Uterus (tissue), 4 donors: Measurements from ENCODE around the gene KIAA1755. TPM values are rescaled to one million over a fixed set of nuclear protein-coding genes. Genes with fewer than 3 reads are reported as not detected.
A peak's percentile ranks its signal among the peaks of the same experiment; 100 is the strongest.

Experiments
- DNase-seq, 2 donors: peaks; one replicate each; pipeline ENCODE4 v3.0.0-alpha.2; 2019 to 2020
- H3K27ac ChIP-seq, 2 donors: fragments of 200-600 bp; sonication (generic); 1 replicate in 1 of 2; 2 replicates in 1 of 2; pipeline ENCODE4 v1.5.1; 2016 to 2018
- H3K27me3 ChIP-seq, 2 donors: fragments of 200-600 bp; sonication (generic); one replicate each; pipeline ENCODE4 v1.5.1; 2018 to 2019; ENCODE audit warnings: control low read depth in 1 of 2
- H3K36me3 ChIP-seq, 2 donors: fragments of 200-600 bp; sonication (generic); one replicate each; pipeline ENCODE4 v1.5.1; 2019; ENCODE audit warnings: control low read depth in 1 of 2
- H3K4me1 ChIP-seq, 2 donors: fragments of 200-600 bp; sonication (generic); one replicate each; pipeline ENCODE4 v1.5.1; 2018 to 2019; ENCODE audit warnings: control low read depth in 1 of 2
- H3K4me3 ChIP-seq, 2 donors: fragments of 200-600 bp; sonication (generic); 1 replicate in 1 of 2; 2 replicates in 1 of 2; pipeline ENCODE4 v1.5.1; 2018 to 2019; ENCODE audit warnings: mild to moderate bottlenecking in 1 of 2
- H3K9me3 ChIP-seq, 2 donors: fragments of 200-600 bp; sonication (generic); one replicate each; pipeline ENCODE4 v1.5.1; 2019; ENCODE audit warnings: control low read depth in 1 of 2
- POLR2A ChIP-seq, 2 donors: fragments of 450-650 bp; IDR thresholded peaks; one replicate each; pipeline ENCODE4 v1.6.1; 2016; ENCODE audit warnings: antibody characterized with exemption in 2 of 2, mild to moderate bottlenecking in 1 of 2, moderate library complexity in 1 of 2
- intact Hi-C: fragments of 100-400 bp; cut with DNase I; formaldehyde crosslinking; loops from one replicate; pipeline ENCODE4 v1.15.1; 2023; ENCODE audit warnings: low total_unique reads
- total RNA-seq, 4 donors: library from RNA; depleted of rRNA in 3 of 4; stranded (reverse); fragments of >200 nt in 3 of 4; gene quantifications; one replicate each; pipeline versions ENCODE4 v1.1.0 to v1.2.4, GENCODE V29; 2014 to 2023
- TF ChIP-seq, protein P1 (sequence below), 4 experiments: fragments of 200-600 bp in 2 of 4; fragments of 450-650 bp in 2 of 4; sonication (generic) in 2 of 4; IDR thresholded peaks; one replicate each; pipeline ENCODE4 v1.5.1; 2016 to 2019; ENCODE audit warnings: antibody characterized with exemption in 4 of 4, mild to moderate bottlenecking in 2 of 4, moderate library complexity in 1 of 4
- donor health status: DM: yes; HTN: yes; CAD: no.

The KIAA1755 gene
- total RNA-seq, 4 donors from 2014 or later, result 5.3 to 47.6 (median 15.7) TPM

DNA sequence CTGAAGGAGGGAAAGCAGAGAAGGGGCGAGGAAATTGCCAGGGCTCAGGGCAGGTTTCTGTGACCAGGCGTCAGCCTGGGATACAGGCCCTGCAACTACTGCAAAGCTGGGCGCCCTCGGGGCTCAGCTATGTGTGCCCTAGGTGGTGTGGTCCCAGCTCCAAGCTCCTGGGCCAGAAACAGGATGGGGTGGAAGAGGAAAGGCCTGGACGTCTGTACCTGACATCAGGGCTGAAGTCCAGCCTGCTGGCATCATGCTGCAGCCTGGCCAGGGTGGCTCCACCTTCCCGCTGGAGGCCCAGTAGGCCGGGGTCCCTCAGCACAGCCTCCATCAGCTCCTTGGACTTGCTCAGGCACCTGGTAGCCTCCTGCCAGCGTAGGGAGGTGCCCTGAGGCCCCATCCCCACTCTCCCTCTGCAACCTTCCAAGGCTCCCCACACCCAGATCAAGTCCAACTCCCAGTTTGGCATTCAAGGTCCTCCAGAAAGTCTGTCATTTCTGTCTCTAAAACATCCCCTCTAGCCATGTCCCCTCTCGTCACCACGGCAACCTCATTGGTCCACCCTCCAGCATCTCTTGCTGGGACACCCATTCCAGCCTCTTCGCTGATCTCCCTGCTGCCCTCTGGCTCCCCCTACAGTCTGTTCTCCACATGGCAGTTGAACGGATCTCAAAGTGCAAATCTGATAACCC is 38.2 kb downstream of the KIAA1755 start:
- H3K4me3 ChIP-seq, result no peak overlapping the region

DNA sequence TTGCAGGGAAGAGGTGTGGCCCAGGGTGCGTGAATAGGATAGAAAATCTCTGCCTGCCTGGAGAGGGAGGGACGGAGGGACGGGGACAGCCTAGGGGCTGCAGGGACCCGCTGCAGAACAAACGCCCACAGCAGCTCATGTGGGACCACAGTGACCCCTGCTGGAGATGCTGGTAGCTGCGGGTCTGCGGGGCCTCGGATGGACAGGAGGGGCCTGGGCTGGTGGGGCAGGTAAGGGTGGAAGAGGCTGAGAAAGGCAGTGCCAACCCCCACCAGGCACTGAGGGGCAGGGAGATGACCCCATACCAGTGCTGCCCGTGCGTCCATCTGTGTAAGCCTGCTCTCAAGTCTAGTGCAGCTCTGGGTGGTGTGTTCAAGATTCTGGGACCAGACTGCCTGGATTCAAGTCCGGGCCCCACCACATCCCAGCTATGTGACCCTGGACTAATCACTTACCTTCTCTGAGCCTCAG is 39.4 kb downstream of the KIAA1755 start:
- DNase-seq, result peak; percentile 63 to 73
- no peaks in the 10 kb centered on the region for H3K36me3 ChIP-seq
- no peak overlapping the region for H3K4me3 ChIP-seq
- no peaks in the 10 kb centered on the region for H3K9me3 ChIP-seq
- H3K27ac ChIP-seq, result no peak overlapping the region
- H3K4me1 ChIP-seq, result peaks cover 0 to 5% of the 10 kb centered on the region in 2 donors
- intact Hi-C loops, result no loop called here
- TF ChIP-seq POLR2A (IDR thresholded peaks at IDR 0.05), result no peak
- TF ChIP-seq, protein P1, sequence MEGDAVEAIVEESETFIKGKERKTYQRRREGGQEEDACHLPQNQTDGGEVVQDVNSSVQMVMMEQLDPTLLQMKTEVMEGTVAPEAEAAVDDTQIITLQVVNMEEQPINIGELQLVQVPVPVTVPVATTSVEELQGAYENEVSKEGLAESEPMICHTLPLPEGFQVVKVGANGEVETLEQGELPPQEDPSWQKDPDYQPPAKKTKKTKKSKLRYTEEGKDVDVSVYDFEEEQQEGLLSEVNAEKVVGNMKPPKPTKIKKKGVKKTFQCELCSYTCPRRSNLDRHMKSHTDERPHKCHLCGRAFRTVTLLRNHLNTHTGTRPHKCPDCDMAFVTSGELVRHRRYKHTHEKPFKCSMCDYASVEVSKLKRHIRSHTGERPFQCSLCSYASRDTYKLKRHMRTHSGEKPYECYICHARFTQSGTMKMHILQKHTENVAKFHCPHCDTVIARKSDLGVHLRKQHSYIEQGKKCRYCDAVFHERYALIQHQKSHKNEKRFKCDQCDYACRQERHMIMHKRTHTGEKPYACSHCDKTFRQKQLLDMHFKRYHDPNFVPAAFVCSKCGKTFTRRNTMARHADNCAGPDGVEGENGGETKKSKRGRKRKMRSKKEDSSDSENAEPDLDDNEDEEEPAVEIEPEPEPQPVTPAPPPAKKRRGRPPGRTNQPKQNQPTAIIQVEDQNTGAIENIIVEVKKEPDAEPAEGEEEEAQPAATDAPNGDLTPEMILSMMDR (IDR thresholded peaks at IDR 0.05), result peak; percentile 75 to 93 (median 89)
- H3K27me3 ChIP-seq, result no peaks in the 10 kb centered on the region

More for the DNA sequence above, 38.2 kb downstream of the KIAA1755 start:
- Histone ChIP-seq H3K36me3 (no peaks in the 10 kb centered on the region), H3K4me1 (peaks cover 0 to 5% of the 10 kb centered on the region in 2 donors), H3K9me3 (no peaks in the 10 kb centered on the region), H3K27me3 (no peaks in the 10 kb centered on the region), H3K27ac (peak overlapping the region in 1 of 2 donors; percentile 17)
- DNase-seq, result peak; percentile 60 to 64
- intact Hi-C loops, result no loop called here
- no peak for TF ChIP-seq POLR2A (IDR thresholded peaks at IDR 0.05)
- TF ChIP-seq, protein P1 (IDR thresholded peaks at IDR 0.05), result peak; percentile 72 to 83 (median 76)

DNA sequence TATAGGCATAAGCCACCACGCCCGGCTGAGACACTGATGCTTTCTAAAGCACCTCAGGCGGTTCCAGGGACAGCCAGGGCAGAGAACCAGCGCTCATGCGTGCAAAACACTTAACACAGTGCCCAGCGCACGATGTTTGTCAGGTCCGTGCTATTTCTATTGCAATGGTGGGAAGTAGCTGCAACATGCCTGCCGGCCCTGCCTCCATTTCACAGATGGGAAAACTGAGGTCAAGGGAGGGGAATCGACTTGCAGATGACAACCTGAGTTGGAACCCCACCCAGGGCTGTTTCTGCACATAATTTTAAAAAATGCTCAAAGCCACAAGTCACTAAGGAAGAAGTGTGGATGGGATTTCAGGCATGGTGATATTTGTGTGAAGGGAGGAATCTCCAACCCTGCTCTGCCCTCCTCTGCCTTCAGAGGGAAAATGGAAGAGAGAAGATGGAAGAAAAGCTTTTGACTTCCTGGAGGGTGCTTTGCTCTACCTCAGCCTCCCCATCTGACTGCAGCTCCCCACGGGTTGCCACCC is 39.9 kb downstream of the KIAA1755 start:
- Histone ChIP-seq H3K27me3 (no peaks in the 10 kb centered on the region), H3K27ac (no peak overlapping the region), H3K36me3 (no peaks in the 10 kb centered on the region), H3K9me3 (no peaks in the 10 kb centered on the region), H3K4me1 (peaks cover 0 to 5% of the 10 kb centered on the region in 2 donors), H3K4me3 (no peak overlapping the region)
- TF ChIP-seq, protein P1 (IDR thresholded peaks at IDR 0.05), result no peak
- no peak for TF ChIP-seq POLR2A (IDR thresholded peaks at IDR 0.05)
- DNase-seq, result no peak
- intact Hi-C loops, result no loop called here

DNA sequence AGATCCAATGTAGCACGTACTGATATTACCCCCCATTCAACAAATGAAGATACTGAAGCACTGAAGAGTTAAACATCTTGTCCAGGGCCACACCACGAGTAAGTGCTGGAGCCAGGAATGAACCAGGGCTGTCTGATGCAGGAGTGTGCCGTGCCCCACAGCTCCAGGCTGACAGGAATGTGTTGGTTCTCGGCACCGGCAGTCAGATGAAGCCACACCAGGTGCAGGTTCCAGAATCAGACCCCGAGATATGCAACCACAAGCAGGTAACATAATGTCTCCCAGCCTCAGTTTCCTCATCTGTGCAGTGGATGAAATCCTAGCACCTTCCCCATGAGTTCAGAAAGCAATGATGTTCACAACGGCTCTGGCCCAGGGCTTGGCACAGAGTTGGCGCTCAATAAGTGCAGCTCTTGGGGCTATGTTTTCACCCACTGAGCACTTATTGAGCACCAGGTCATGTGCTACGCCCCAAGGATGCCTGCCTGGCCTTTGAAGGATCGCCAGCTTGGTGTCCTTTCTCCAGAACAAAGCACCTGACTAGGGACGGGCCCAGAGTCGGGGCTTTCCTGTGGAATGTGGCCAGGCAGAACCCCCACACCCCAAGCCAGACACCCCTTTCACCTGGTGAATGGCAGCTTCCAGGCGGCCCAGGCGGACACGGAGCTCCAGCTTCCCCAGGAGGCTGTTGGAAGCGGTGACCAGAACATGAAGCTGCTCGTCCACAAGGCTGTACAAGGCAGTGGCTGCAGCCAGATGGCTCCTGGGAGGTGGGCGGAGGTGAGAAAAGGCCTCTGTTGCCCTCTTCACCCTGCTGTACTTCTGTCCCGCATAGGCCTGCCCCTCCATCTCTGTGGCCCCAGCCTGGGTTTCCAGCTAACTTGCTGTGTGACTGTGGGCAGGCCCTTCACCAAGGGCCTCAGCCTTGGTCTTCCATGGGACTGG is 41.3 kb downstream of the KIAA1755 start:
- no peak for DNase-seq
- no peaks in the 10 kb centered on the region for H3K9me3 ChIP-seq
- intact Hi-C loops, result loop anchor here (5.0 kb wide), 1 partner anchor 162 kb away; no protein-coding TSS in a partner anchor
- peaks cover 0 to 5% of the 10 kb centered on the region in 2 donors for H3K4me1 ChIP-seq
- H3K4me3 ChIP-seq, result no peak overlapping the region
- TF ChIP-seq, protein P1 (IDR thresholded peaks at IDR 0.05), result no peak
- TF ChIP-seq POLR2A (IDR thresholded peaks at IDR 0.05), result no peak
- H3K27me3 ChIP-seq, result no peaks in the 10 kb centered on the region
- H3K36me3 ChIP-seq, result no peaks in the 10 kb centered on the region
- H3K27ac ChIP-seq, result no peak overlapping the region
